Measurements from ENCODE around the gene DUSP5.
"Not testable (repeated sequence)": the region's sequence is repeated elsewhere in the genome, so short reads cannot be mapped to it uniquely, and the experiment has no call there.

Gene DUSP5

GRCh38 chr10:110516815-110517492 lies 19.2 kb downstream of the DUSP5 start:
- Histone ChIP-seq H3K9me3 (ENCODE audit: control insufficient read depth in 1 of 2, low read length in 2 of 2) (no peaks in the 10 kb centered on the region), H3K36me3 (ENCODE audit: control insufficient read depth in 1 of 2, insufficient read depth in 2 of 2, low read length in 2 of 2) (peaks cover 0 to 6% of the 10 kb centered on the region in 2 donors), H3K4me3 (ENCODE audit: low read depth in 1 of 2, low read length in 2 of 2) (no peak overlapping the region), H3K27ac (ENCODE audit: low read depth, low read length) (no peak overlapping the region), H3K4me1 (ENCODE audit: control insufficient read depth in 1 of 2, insufficient read depth in 2 of 2, low read length in 2 of 2) (peaks cover 2 to 3% of the 10 kb centered on the region in 2 donors), H3K27me3 (ENCODE audit: control insufficient read depth in 1 of 2, insufficient read depth in 2 of 2, low read length in 2 of 2) (no peaks in the 10 kb centered on the region), H3K9ac (ENCODE audit: low read depth in 1 of 2, low read length in 2 of 2) (no peak overlapping the region)

- Histone ChIP-seq H3K9me3 (ENCODE audit: control insufficient read depth in 1 of 2, low read length in 2 of 2) (no peaks in the 10 kb centered on the region), H3K4me3 (ENCODE audit: low read depth in 1 of 2, low read length in 2 of 2) (no peak overlapping the region), H3K27me3 (ENCODE audit: control insufficient read depth in 1 of 2, insufficient read depth in 2 of 2, low read length in 2 of 2) (peaks cover 0 to 23% of the 10 kb centered on the region in 2 donors), H3K4me1 (ENCODE audit: control insufficient read depth in 1 of 2, insufficient read depth in 2 of 2, low read length in 2 of 2) (peaks cover 8 to 15% of the 10 kb centered on the region in 2 donors), H3K9ac (ENCODE audit: low read depth in 1 of 2, low read length in 2 of 2) (no peak overlapping the region), H3K27ac (ENCODE audit: low read depth, low read length) (no peak overlapping the region), H3K36me3 (ENCODE audit: control insufficient read depth in 1 of 2, insufficient read depth in 2 of 2, low read length in 2 of 2) (no peaks in the 10 kb centered on the region)
These were observed 24.8 kb downstream of the DUSP5 start for GRCh38 chr10:110522365-110522988.

- Histone ChIP-seq H3K9ac (ENCODE audit: low read depth in 1 of 2, low read length in 2 of 2) (no peak overlapping the region), H3K4me3 (ENCODE audit: low read depth in 1 of 2, low read length in 2 of 2) (no peak overlapping the region), H3K27ac (ENCODE audit: low read depth, low read length) (no peak overlapping the region), H3K27me3 (ENCODE audit: control insufficient read depth in 1 of 2, insufficient read depth in 2 of 2, low read length in 2 of 2) (peaks cover 0 to 29% of the 10 kb centered on the region in 2 donors), H3K36me3 (ENCODE audit: control insufficient read depth in 1 of 2, insufficient read depth in 2 of 2, low read length in 2 of 2) (no peaks in the 10 kb centered on the region), H3K9me3 (ENCODE audit: control insufficient read depth in 1 of 2, low read length in 2 of 2) (no peaks in the 10 kb centered on the region), H3K4me1 (ENCODE audit: control insufficient read depth in 1 of 2, insufficient read depth in 2 of 2, low read length in 2 of 2) (peaks cover 8 to 15% of the 10 kb centered on the region in 2 donors)
These were observed 26.0 kb downstream of the DUSP5 start for GRCh38 chr10:110523736-110524135.

GRCh38 chr10:110524179-110524858 lies 26.6 kb downstream of the DUSP5 start:
- no peak overlapping the region for H3K4me3 ChIP-seq (ENCODE audit: low read depth in 1 of 2, low read length in 2 of 2)
- H3K4me1 ChIP-seq (ENCODE audit: control insufficient read depth in 1 of 2, insufficient read depth in 2 of 2, low read length in 2 of 2): peaks cover 8 to 15% of the 10 kb centered on the region in 2 donors
- peaks cover 0 to 29% of the 10 kb centered on the region in 2 donors for H3K27me3 ChIP-seq (ENCODE audit: control insufficient read depth in 1 of 2, insufficient read depth in 2 of 2, low read length in 2 of 2)
- no peak overlapping the region for H3K27ac ChIP-seq (ENCODE audit: low read depth, low read length)
- H3K9me3 ChIP-seq (ENCODE audit: control insufficient read depth in 1 of 2, low read length in 2 of 2): no peaks in the 10 kb centered on the region
- no peaks in the 10 kb centered on the region for H3K36me3 ChIP-seq (ENCODE audit: control insufficient read depth in 1 of 2, insufficient read depth in 2 of 2, low read length in 2 of 2)
- no peak overlapping the region for H3K9ac ChIP-seq (ENCODE audit: low read depth in 1 of 2, low read length in 2 of 2)

DNA sequence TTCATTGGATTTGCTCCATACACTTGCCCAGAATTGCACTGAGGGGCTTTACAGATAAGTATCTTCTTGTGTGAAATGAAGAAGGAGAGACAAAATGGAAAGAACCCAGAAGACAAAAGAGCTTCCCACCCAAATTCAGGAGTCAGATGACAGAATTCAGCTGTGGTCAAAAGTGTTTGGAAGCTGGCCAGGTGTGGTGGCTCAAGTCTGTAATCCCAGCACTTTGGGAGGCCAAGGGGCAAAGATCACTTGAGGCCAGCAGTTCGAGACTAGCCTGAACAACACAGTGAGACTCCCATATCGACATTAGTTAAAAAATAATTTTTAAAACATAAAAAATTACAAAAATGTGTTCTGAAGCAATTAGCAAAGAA lies 27.1 kb downstream of the DUSP5 start:
- H3K27ac ChIP-seq (ENCODE audit: low read depth, low read length): no peak overlapping the region
- H3K27me3 ChIP-seq (ENCODE audit: control insufficient read depth in 1 of 2, insufficient read depth in 2 of 2, low read length in 2 of 2): peaks cover 0 to 29% of the 10 kb centered on the region in 2 donors
- H3K9ac ChIP-seq (ENCODE audit: low read depth in 1 of 2, low read length in 2 of 2): no peak overlapping the region
- H3K4me1 ChIP-seq (ENCODE audit: control insufficient read depth in 1 of 2, insufficient read depth in 2 of 2, low read length in 2 of 2): peaks cover 8 to 15% of the 10 kb centered on the region in 2 donors
- no peak overlapping the region for H3K4me3 ChIP-seq (ENCODE audit: low read depth in 1 of 2, low read length in 2 of 2)
- H3K9me3 ChIP-seq (ENCODE audit: control insufficient read depth in 1 of 2, low read length in 2 of 2): no peaks in the 10 kb centered on the region
- H3K36me3 ChIP-seq (ENCODE audit: control insufficient read depth in 1 of 2, insufficient read depth in 2 of 2, low read length in 2 of 2): no peaks in the 10 kb centered on the region

- Histone ChIP-seq H3K36me3 (ENCODE audit: control insufficient read depth in 1 of 2, insufficient read depth in 2 of 2, low read length in 2 of 2) (no peaks in the 10 kb centered on the region), H3K4me3 (ENCODE audit: low read depth in 1 of 2, low read length in 2 of 2) (no peak overlapping the region), H3K9ac (ENCODE audit: low read depth in 1 of 2, low read length in 2 of 2) (no peak overlapping the region), H3K9me3 (ENCODE audit: control insufficient read depth in 1 of 2, low read length in 2 of 2) (no peaks in the 10 kb centered on the region), H3K27ac (ENCODE audit: low read depth, low read length) (no peak overlapping the region), H3K27me3 (ENCODE audit: control insufficient read depth in 1 of 2, insufficient read depth in 2 of 2, low read length in 2 of 2) (peaks cover 0 to 33% of the 10 kb centered on the region in 2 donors), H3K4me1 (ENCODE audit: control insufficient read depth in 1 of 2, insufficient read depth in 2 of 2, low read length in 2 of 2) (peaks cover 8 to 20% of the 10 kb centered on the region in 2 donors)
These were observed 27.9 kb downstream of the DUSP5 start for GRCh38 chr10:110525349-110526260.

DNA sequence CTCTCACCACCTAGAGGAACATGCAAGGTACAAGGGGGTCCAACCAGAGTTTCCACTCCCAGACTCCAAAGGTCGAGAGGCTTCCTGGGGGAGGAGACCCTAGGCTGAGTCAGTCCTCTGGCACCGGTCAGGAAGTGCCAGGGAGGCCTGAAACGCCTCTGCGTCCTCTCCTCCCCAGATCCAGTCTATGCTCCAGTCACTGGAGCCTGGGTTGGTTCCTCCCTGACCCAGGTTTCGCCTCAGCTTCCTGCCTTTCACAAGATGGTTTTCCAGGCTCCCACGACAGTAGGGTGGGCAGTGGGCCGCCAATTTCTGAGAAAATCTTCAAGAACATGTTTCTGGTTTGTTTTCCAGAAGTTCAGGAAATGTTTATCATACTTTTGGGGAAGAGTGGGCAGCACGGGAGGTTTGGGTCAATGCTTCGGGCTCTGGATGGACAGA lies 30.0 kb downstream of the DUSP5 start:
- Histone ChIP-seq H3K4me1 (ENCODE audit: control insufficient read depth in 1 of 2, insufficient read depth in 2 of 2, low read length in 2 of 2) (peaks cover 0 to 14% of the 10 kb centered on the region in 2 donors), H3K27ac (ENCODE audit: low read depth, low read length) (no peak overlapping the region), H3K9me3 (ENCODE audit: control insufficient read depth in 1 of 2, low read length in 2 of 2) (no peaks in the 10 kb centered on the region), H3K27me3 (ENCODE audit: control insufficient read depth in 1 of 2, insufficient read depth in 2 of 2, low read length in 2 of 2) (peaks cover 0 to 36% of the 10 kb centered on the region in 2 donors), H3K4me3 (ENCODE audit: low read depth in 1 of 2, low read length in 2 of 2) (no peak overlapping the region), H3K36me3 (ENCODE audit: control insufficient read depth in 1 of 2, insufficient read depth in 2 of 2, low read length in 2 of 2) (no peaks in the 10 kb centered on the region), H3K9ac (ENCODE audit: low read depth in 1 of 2, low read length in 2 of 2) (no peak overlapping the region)

GRCh38 chr10:110528224-110528996 lies 30.7 kb downstream of the DUSP5 start:
- no peaks in the 10 kb centered on the region for H3K36me3 ChIP-seq (ENCODE audit: control insufficient read depth in 1 of 2, insufficient read depth in 2 of 2, low read length in 2 of 2)
- no peaks in the 10 kb centered on the region for H3K9me3 ChIP-seq (ENCODE audit: control insufficient read depth in 1 of 2, low read length in 2 of 2)
- peaks cover 0 to 10% of the 10 kb centered on the region in 2 donors for H3K4me1 ChIP-seq (ENCODE audit: control insufficient read depth in 1 of 2, insufficient read depth in 2 of 2, low read length in 2 of 2)
- H3K27me3 ChIP-seq (ENCODE audit: control insufficient read depth in 1 of 2, insufficient read depth in 2 of 2, low read length in 2 of 2): peaks cover 0 to 36% of the 10 kb centered on the region in 2 donors
- H3K9ac ChIP-seq (ENCODE audit: low read depth in 1 of 2, low read length in 2 of 2): no peak overlapping the region
- H3K27ac ChIP-seq (ENCODE audit: low read depth, low read length): no peak overlapping the region
- no peak overlapping the region for H3K4me3 ChIP-seq (ENCODE audit: low read depth in 1 of 2, low read length in 2 of 2)

DNA sequence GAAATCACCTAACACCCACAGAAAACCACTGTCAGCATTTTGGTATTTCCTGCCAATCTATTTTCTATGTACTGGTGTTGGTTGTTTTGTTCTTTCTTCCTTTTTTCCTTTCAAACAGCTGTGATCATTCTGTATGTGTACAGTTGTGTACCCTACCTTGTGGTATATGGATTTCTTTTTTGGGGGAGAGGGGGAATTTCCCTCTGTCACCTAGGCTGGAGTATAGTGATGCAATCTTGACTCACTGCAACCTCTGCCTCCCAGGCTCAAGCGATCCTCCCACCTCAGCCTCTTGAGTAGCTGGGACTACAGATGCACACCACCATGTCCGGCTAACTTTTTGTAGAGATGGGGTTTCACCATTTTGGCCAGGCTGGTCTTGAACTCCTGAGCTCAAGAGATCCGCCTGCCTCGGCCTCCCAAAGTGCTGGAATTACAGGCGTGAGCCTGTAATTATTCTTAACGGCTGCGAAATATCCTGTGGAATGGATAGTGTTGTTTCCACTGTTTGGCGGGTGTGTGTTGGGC lies 31.4 kb downstream of the DUSP5 start:
- not testable (repeated sequence) for H3K4me1 ChIP-seq (ENCODE audit: control insufficient read depth in 1 of 2, insufficient read depth in 2 of 2, low read length in 2 of 2); H3K4me3 ChIP-seq (ENCODE audit: low read depth in 1 of 2, low read length in 2 of 2); H3K9me3 ChIP-seq (ENCODE audit: control insufficient read depth in 1 of 2, low read length in 2 of 2); H3K9ac ChIP-seq (ENCODE audit: low read depth in 1 of 2, low read length in 2 of 2); H3K27ac ChIP-seq (ENCODE audit: low read depth, low read length); H3K36me3 ChIP-seq (ENCODE audit: control insufficient read depth in 1 of 2, insufficient read depth in 2 of 2, low read length in 2 of 2)
- peaks cover 0 to 35% of the 10 kb centered on the region in 2 donors for H3K27me3 ChIP-seq (ENCODE audit: control insufficient read depth in 1 of 2, insufficient read depth in 2 of 2, low read length in 2 of 2)
